SK-N-MC (cell line): ENCODE results near the gene ZNF823.

ENCODE experiments used
- DNase-seq: peaks from one replicate; pipeline ENCODE4 v3.0.0-alpha.2; 2011; ENCODE audit warnings: low read depth, low spot score
- H3K27ac ChIP-seq: fragments of 200-600 bp; sonication (generic); 2 replicates; pipeline ENCODE4 v1.5.1; 2016; ENCODE audit warnings: mixed run types
- H3K36me3 ChIP-seq: fragments of 200-600 bp; sonication (generic); 2 replicates; pipeline ENCODE4 v1.6.1; 2017; ENCODE audit warnings: antibody characterized with exemption, low read length, mixed read lengths; ENCODE audit not compliant: insufficient read depth
- H3K4me3 ChIP-seq: fragments of 200-600 bp; sonication (generic); 2 replicates; pipeline ENCODE4 v1.5.1; 2016
- H3K9ac ChIP-seq: fragments of 200-600 bp; sonication (generic); 2 replicates; pipeline ENCODE4 v1.8.0; 2017; ENCODE audit warnings: mixed run types, mixed read lengths; ENCODE audit not compliant: insufficient read length
- H3K9me3 ChIP-seq: fragments of 200-600 bp; sonication (generic); 2 replicates; pipeline ENCODE4 v1.6.1; 2017; ENCODE audit warnings: low read depth, mild to moderate bottlenecking, antibody characterized with exemption, low read length, moderate library complexity, mixed read lengths
- EZH2 ChIP-seq: fragments of 200-600 bp; sonication (generic); IDR thresholded peaks from one replicate; pipeline ENCODE4 v1.6.1; 2017; ENCODE audit warnings: antibody characterized with exemption
- FOXP2 ChIP-seq: optimal IDR thresholded peaks from 2 replicates; pipeline ENCODE3; 2011; ENCODE audit warnings: mild to moderate bottlenecking, moderate library complexity; ENCODE audit not compliant: insufficient read depth; ENCODE audit errors: extremely low read length, control extremely low read depth
- POLR2AphosphoS5 ChIP-seq: IDR thresholded peaks from 2 replicates; pipeline ENCODE4 v1.6.1; 2012; ENCODE audit warnings: mild to moderate bottlenecking, low read depth, low read length, borderline replicate concordance

The ZNF823 gene

DNA sequence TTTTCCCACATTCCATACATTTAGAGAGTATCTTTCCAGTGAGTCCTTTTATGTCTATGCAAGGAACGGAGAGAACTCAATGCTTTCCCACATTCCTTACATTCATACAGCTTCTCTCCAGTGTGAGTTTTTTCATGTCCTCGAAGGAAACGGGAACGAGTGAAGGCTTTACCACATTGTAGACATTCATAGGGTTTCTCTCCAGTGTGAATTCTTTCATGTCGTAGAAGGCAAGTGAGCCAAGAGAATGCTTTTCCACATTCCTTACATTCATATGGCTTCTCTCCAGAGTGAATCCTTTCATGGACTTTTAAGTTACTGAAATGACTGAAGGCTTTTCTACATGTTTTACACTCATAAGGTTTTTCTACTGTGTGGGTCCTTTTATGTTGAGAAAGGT, 17.1 kb downstream of the ZNF823 start:
- H3K9ac ChIP-seq, result no peak overlapping the region
- DNase-seq, result no peak
- no peak overlapping the region for H3K27ac ChIP-seq
- peaks cover 21% of the 10 kb centered on the region for H3K9me3 ChIP-seq
- H3K36me3 ChIP-seq, result peaks cover 47% of the 10 kb centered on the region
- no peak for TF ChIP-seq EZH2
- no peak for TF ChIP-seq FOXP2
- no peak for TF ChIP-seq POLR2AphosphoS5
- H3K4me3 ChIP-seq, result no peak overlapping the region

DNA sequence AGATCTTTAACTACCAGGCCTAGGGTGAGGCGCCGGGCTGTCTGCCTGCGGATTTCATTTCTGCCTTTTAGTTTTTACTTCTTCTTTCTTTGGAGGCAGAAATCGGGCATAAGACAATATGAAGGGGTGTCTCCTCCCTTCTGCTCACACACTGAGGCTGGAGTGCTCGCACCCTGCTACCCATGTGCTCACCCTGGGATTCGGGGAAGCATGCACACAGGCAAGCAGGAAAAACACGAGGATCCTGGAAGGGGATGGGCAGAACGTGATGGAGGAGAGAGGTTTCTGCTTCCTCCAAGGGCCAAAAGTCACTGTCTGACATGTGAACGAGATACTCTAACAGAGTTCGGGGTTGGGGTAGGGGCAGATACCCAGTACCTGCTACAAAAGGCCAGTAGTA, 28.4 kb downstream of the ZNF823 start:
- H3K27ac ChIP-seq, result no peak overlapping the region
- DNase-seq, result no peak
- TF ChIP-seq FOXP2 (no peak), EZH2 (no peak)
- no peaks in the 10 kb centered on the region for H3K36me3 ChIP-seq
- no peak overlapping the region for H3K9ac ChIP-seq
- no peaks in the 10 kb centered on the region for H3K9me3 ChIP-seq
- no peak overlapping the region for H3K4me3 ChIP-seq

GRCh38 chr19:11708457-11708856, 30.3 kb downstream of the ZNF823 start:
- TF ChIP-seq FOXP2 (no peak), POLR2AphosphoS5 (no peak), EZH2 (no peak)
- H3K36me3 ChIP-seq, result no peaks in the 10 kb centered on the region
- H3K9me3 ChIP-seq, result no peaks in the 10 kb centered on the region
- no peak for DNase-seq
- H3K27ac ChIP-seq, result no peak overlapping the region
- H3K4me3 ChIP-seq, result no peak overlapping the region
- no peak overlapping the region for H3K9ac ChIP-seq

DNA sequence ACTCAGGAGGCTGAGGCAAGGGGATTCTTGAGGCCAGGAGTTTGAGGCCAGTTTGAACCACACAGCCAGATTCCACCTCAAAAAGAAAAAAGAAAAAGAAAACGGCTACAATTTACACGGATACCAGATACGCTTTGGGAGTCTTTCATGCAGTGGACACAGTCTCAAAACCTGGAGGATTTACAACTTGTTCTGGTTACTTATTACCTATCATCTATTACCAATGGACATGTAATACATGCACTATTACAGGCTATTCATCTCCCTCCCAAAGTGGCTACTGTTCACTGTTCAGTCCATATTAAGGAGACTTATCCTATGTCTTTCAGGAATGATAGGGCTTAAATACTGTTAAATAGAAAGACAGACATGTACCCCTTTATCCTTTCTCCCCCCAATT, 33.3 kb downstream of the ZNF823 start:
- Histone ChIP-seq H3K27ac (no peak overlapping the region), H3K9me3 (no peaks in the 10 kb centered on the region), H3K4me3 (no peak overlapping the region), H3K9ac (no peak overlapping the region), H3K36me3 (no peaks in the 10 kb centered on the region)
- DNase-seq, result no peak
- TF ChIP-seq POLR2AphosphoS5 (no peak), EZH2 (no peak), FOXP2 (no peak)

GRCh38 chr19:11704626-11705025, 34.1 kb downstream of the ZNF823 start:
- no peaks in the 10 kb centered on the region for H3K36me3 ChIP-seq
- H3K9ac ChIP-seq, result no peak overlapping the region
- no peaks in the 10 kb centered on the region for H3K9me3 ChIP-seq
- H3K27ac ChIP-seq, result no peak overlapping the region
- no peak overlapping the region for H3K4me3 ChIP-seq
- TF ChIP-seq POLR2AphosphoS5 (no peak), EZH2 (no peak), FOXP2 (no peak)
- DNase-seq, result no peak

GRCh38 chr19:11699931-11700794, 38.6 kb downstream of the ZNF823 start:
- Histone ChIP-seq H3K4me3 (no peak overlapping the region), H3K27ac (no peak overlapping the region), H3K36me3 (no peaks in the 10 kb centered on the region), H3K9me3 (no peaks in the 10 kb centered on the region), H3K9ac (no peak overlapping the region)
- DNase-seq, result peak; percentile 6
- TF ChIP-seq FOXP2 (no peak), EZH2 (no peak), POLR2AphosphoS5 (no peak)

GRCh38 chr19:11698231-11698630, 40.5 kb downstream of the ZNF823 start:
- no peak for TF ChIP-seq EZH2
- no peak for TF ChIP-seq FOXP2
- no peak for TF ChIP-seq POLR2AphosphoS5
- no peaks in the 10 kb centered on the region for H3K9me3 ChIP-seq
- H3K4me3 ChIP-seq, result no peak overlapping the region
- no peak overlapping the region for H3K27ac ChIP-seq
- DNase-seq, result no peak
- no peaks in the 10 kb centered on the region for H3K36me3 ChIP-seq
- H3K9ac ChIP-seq, result no peak overlapping the region

- no peak overlapping the region for H3K27ac ChIP-seq
Observed at GRCh38 chr19:11697284-11697855, 41.4 kb downstream of the ZNF823 start.

GRCh38 chr19:11694533-11695439, 44.0 kb downstream of the ZNF823 start:
- peak overlapping the region; percentile 84 for H3K9ac ChIP-seq
- H3K27ac ChIP-seq, result no peak overlapping the region; the same call in 1 of the 2 replicates
- H3K9me3 ChIP-seq, result peaks cover 2% of the 10 kb centered on the region; the same call in 1 of the 2 replicates
- no peaks in the 10 kb centered on the region for H3K36me3 ChIP-seq
- TF ChIP-seq POLR2AphosphoS5, result peak; percentile 92
- no peak for TF ChIP-seq FOXP2
- TF ChIP-seq EZH2, result no peak
- DNase-seq, result peak; percentile 84
- H3K4me3 ChIP-seq, result peak overlapping the region; percentile 87

More at GRCh38 chr19:11697284-11697855, 41.4 kb downstream of the ZNF823 start:
- DNase-seq, result no peak
- no peaks in the 10 kb centered on the region for H3K36me3 ChIP-seq
- H3K4me3 ChIP-seq, result no peak overlapping the region
- H3K9me3 ChIP-seq, result no peaks in the 10 kb centered on the region
- no peak overlapping the region for H3K9ac ChIP-seq
- TF ChIP-seq EZH2, result no peak
